AG04449 (cell line): ENCODE measurements around the gene CARD11.

Experiments used
- CTCF ChIA-PET: fragments of 350-600 bp; formaldehyde crosslinking; extraction: SDS; loops from one replicate; lab custom pipeline; 2021; ENCODE audit warnings: antibody characterized with exemption; lab: Yijun Ruan, JAX
- POLR2A ChIA-PET: fragments of 400-600, 350-600 bp; formaldehyde crosslinking; extraction: SDS; loops from one replicate; lab custom pipeline; 2020; ENCODE audit warnings: antibody characterized with exemption, inconsistent platforms; lab: Yijun Ruan, JAX
- DNase-seq: peaks from one replicate; pipeline ENCODE4 v3.0.0-alpha.2; 2010; ENCODE audit warnings: low read depth, low spot score
- H3K4me3 ChIP-seq: 2 replicates; pipeline ENCODE4 v1.5.1; 2011; ENCODE audit warnings: low read depth, mild to moderate bottlenecking, control low read depth, low read length
- TF ChIP-seq, protein P1 (sequence below): IDR thresholded peaks from one replicate; pipeline ENCODE4 v1.5.1; 2011; ENCODE audit warnings: mild to moderate bottlenecking, moderate library complexity, low read length, control low read depth, inconsistent platforms; ENCODE audit not compliant: insufficient read depth; ENCODE audit errors: missing control alignments

The CARD11 gene

DNA sequence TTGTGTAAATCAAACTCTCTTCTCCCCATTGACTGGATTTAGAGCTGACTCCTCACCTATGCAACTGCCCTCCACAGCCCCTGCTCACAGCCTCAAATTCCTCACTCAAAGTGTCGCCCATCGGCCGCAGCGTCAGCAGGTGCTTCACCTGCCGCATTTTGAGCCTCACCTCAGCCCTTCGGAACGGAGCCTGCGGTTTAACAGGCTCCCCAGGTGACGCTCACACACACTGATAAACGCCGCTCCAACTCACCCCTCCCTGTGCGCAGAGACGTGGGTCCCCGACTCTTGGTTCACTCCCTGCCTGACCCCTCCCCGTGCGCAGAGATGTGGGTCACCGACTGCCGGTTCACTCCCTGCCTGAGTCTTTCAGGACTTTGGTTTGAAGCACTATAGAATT is 57.1 kb downstream of the CARD11 start:
- POLR2A ChIA-PET = no interaction called here

GRCh38 chr7:2985866-2986265 is 57.8 kb downstream of the CARD11 start:
- ChIA-PET CTCF (no interaction called here), POLR2A (no interaction called here)
- H3K4me3 ChIP-seq = no peak overlapping the region
- no peak for DNase-seq
- TF ChIP-seq, protein P1, sequence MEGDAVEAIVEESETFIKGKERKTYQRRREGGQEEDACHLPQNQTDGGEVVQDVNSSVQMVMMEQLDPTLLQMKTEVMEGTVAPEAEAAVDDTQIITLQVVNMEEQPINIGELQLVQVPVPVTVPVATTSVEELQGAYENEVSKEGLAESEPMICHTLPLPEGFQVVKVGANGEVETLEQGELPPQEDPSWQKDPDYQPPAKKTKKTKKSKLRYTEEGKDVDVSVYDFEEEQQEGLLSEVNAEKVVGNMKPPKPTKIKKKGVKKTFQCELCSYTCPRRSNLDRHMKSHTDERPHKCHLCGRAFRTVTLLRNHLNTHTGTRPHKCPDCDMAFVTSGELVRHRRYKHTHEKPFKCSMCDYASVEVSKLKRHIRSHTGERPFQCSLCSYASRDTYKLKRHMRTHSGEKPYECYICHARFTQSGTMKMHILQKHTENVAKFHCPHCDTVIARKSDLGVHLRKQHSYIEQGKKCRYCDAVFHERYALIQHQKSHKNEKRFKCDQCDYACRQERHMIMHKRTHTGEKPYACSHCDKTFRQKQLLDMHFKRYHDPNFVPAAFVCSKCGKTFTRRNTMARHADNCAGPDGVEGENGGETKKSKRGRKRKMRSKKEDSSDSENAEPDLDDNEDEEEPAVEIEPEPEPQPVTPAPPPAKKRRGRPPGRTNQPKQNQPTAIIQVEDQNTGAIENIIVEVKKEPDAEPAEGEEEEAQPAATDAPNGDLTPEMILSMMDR = no peak

More for the DNA sequence above, 57.1 kb downstream of the CARD11 start:
- no peak overlapping the region for H3K4me3 ChIP-seq
- CTCF ChIA-PET = no interaction called here
- TF ChIP-seq, protein P1 = no peak
- no peak for DNase-seq

GRCh38 chr7:2984091-2984490 is 59.6 kb downstream of the CARD11 start:
- TF ChIP-seq, protein P1 = no peak
- CTCF ChIA-PET = interaction anchor here (1.5 kb wide), 1 partner anchor 28 kb away, joined by 5 read pairs; no protein-coding TSS in a partner anchor

GRCh38 chr7:2983586-2983985 is 60.1 kb downstream of the CARD11 start:
- ChIA-PET CTCF (interaction anchor here (1.5 kb wide), 1 partner anchor 28 kb away, joined by 5 read pairs; no protein-coding TSS in a partner anchor), POLR2A (no interaction called here)
- H3K4me3 ChIP-seq = no peak overlapping the region
- TF ChIP-seq, protein P1 = no peak
- DNase-seq = no peak

More at GRCh38 chr7:2984091-2984490, 59.6 kb downstream of the CARD11 start:
- DNase-seq = no peak
- no peak overlapping the region for H3K4me3 ChIP-seq
- POLR2A ChIA-PET = no interaction called here

- DNase-seq = no peak
- CTCF ChIA-PET = no interaction called here
Measured at GRCh38 chr7:2982831-2983230, 60.8 kb downstream of the CARD11 start.

GRCh38 chr7:2982401-2982800 is 61.3 kb downstream of the CARD11 start:
- no peak overlapping the region for H3K4me3 ChIP-seq
- TF ChIP-seq, protein P1 = no peak
- DNase-seq = no peak
- ChIA-PET POLR2A (no interaction called here), CTCF (no interaction called here)

More at GRCh38 chr7:2982831-2983230, 60.8 kb downstream of the CARD11 start:
- POLR2A ChIA-PET = no interaction called here
- TF ChIP-seq, protein P1 = no peak
- no peak overlapping the region for H3K4me3 ChIP-seq
